Measurements from ENCODE around the gene GPS1. TPM values are rescaled to one million over a fixed set of nuclear protein-coding genes. Genes with fewer than 3 reads are reported as not detected.
A peak's percentile ranks its signal among the peaks of the same experiment; 100 is the strongest.

The GPS1 gene
- total and polyA plus RNA-seq, 10 of the 15 experiments (the other 5 are each of a cell fraction or from before 2014, with no cell fraction given), result 2.2 to 146 (median 77.7) TPM

DNA sequence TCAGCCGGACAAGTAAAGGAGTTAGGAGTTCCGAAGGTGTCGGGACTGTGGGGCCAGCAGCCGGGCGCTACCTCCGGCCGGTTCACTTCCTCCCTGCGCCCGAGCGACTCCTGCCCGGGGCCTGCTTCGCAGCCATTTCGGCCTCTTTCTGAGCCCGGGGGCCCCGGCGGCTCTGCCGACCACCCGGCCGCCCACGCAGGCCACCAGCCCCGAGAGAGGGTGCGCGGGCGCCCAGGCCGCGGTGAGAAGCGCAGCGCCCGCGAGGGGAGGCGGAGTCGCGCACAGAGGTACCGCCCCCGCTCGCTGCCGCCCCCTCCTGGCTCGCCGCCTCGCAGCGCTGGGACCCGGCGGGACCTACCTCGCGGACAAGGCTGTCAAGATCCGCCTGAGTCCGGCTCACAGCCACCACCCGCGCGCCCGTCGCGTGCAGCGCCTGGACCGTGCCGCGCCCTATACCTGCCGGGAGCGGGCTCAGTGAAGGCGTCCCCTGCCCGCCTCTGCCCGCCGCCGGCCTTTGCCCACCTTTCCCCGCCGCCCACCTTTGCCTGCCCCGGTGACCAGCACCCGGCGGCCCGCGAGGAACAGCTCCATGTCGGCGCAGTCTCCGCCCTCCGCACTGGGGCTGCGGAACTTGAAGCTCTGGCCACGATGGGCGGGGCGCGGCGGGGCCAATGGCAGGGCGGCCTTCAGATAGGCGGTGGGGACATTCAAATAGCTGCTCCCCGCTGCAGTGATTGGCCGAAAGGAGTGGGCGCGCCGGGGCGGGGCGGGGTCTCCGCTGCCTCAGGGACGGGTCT is 14.4 kb upstream of the GPS1 start, which contains the start of gene DCXR:
Gene DCXR (minus strand): TSS at position 606 of the 797 bp plus-strand sequence. CDS start 15 bp downstream, at position 591.
- peak; percentile 96 for FAIRE-seq
- no peaks in the 10 kb centered on the region for H3K27me3 ChIP-seq (replicated peaks in 1 of 2; ENCODE audit: control insufficient read depth in 2 of 2, insufficient read depth in 2 of 2, low read length in 1 of 2)
- no peaks in the 10 kb centered on the region for H3K9me3 ChIP-seq (replicated peaks; ENCODE audit: control insufficient read depth, insufficient read depth, low read length)
- H3K36me3 ChIP-seq (ENCODE audit: control insufficient read depth in 2 of 2, insufficient read depth in 2 of 2, low read length in 1 of 2), result no peaks in the 10 kb centered on the region; a peak in 2 of 4 replicates
- H3K4me1 ChIP-seq (ENCODE audit: control insufficient read depth, insufficient read depth, low read length), result peaks cover 10% of the 10 kb centered on the region
- ChIA-PET CTCF (interaction anchor here (0.5 to 1.9 kb wide), 19 partner anchors 9 to 597 kb away, joined by 3 to 30 read pairs (median 4); partner anchors contain the start of genes CENPX, GPS1, LRRC45 and RFNG), POLR2A (interaction anchor here (0.5 to 1.5 kb wide), 20 partner anchors 10 to 412 kb away, joined by 3 to 13 read pairs (median 3); partner anchors contain the start of genes CENPX, FASN, LRRC45 and MRPL12), RAD21 (ENCODE audit: unreplicated experiment) (interaction anchor here (0.7 to 2.4 kb wide), 8 partner anchors 13 to 118 kb away, joined by 3 to 13 read pairs (median 4); partner anchors contain the start of genes CENPX, FASN and LRRC45), SMC1A (ENCODE audit: uncharacterized antibody, unreplicated experiment) (interaction anchor here (0.5 to 1.4 kb wide), 7 partner anchors 10 to 178 kb away, joined by 3 to 7 read pairs (median 3); partner anchors contain the start of genes CENPX, DUS1L and LRRC45)
- DNase-seq (ENCODE audit: low read depth, low spot score), result peak; percentile 72
- H3K27ac ChIP-seq (ENCODE audit: control insufficient read depth, insufficient read depth), result peak within 1 kb of the TSS; percentile 89
- in situ Hi-C loops (cut with MboI) (loop anchor here (5.0 kb wide), 1 partner anchor 120 kb away; no protein-coding TSS in a partner anchor), intact Hi-C loops (cut with micrococcal nuclease; ENCODE audit: unreplicated experiment) (loop anchor here (5.0 kb wide), 1 partner anchor 60 kb away; the partner anchor contains the start of gene FASN)
- peak within 1 kb of the TSS; percentile 93 for H2AFZ ChIP-seq (ENCODE audit: control insufficient read depth, low read depth, low read length)
- under 1% methylated on average over 91 of the region's 92 CpGs for WGBS (ENCODE audit: insufficient coverage, insufficient replicate concordance, low lambda C conversion rate, missing lambda C conversion rate)
- peak; percentile 98 for ATAC-seq
- no peaks in the 10 kb centered on the region for H4K20me1 ChIP-seq (ENCODE audit: control insufficient read depth, insufficient read depth)
- BruUV-seq (replicated peaks), result no TSS peak
- H3K79me2 ChIP-seq (ENCODE audit: control insufficient read depth, insufficient read depth, low read length), result peaks cover 5% of the 10 kb centered on the region
- peak within 1 kb of the TSS; percentile 78 for H3K9ac ChIP-seq (ENCODE audit: control insufficient read depth, insufficient read depth, low read length)
- peak within 1 kb of the TSS; percentile 89 for H3K4me2 ChIP-seq (ENCODE audit: control insufficient read depth, insufficient read depth)
- H3K4me3 ChIP-seq, result peak within 1 kb of the TSS; percentile 81
- no peak for TF ChIP-seq ELK1 (IDR thresholded peaks at IDR 0.05; ENCODE audit: low read depth, low read length)
- 0 out of 2 replicates have a peak, but pooled peaks have one; percentile 67 for TF ChIP-seq ZNF24 (IDR thresholded peaks at IDR 0.05)
- TF ChIP-seq BCL11A (IDR thresholded peaks at IDR 0.05; ENCODE audit: low read depth, low read length), result no peak
- no peak for TF ChIP-seq HCFC1 (IDR thresholded peaks at IDR 0.05; ENCODE audit: low read length)
- TF ChIP-seq TCF7 (IDR thresholded peaks at IDR 0.05; ENCODE audit: borderline replicate concordance), result no peak
- 0 out of 2 replicates have a peak, but pooled peaks have one; percentile 48 for TF ChIP-seq ZSCAN29 (IDR thresholded peaks at IDR 0.05)
- peak; percentile 66 for TF ChIP-seq KLF5 (IDR thresholded peaks at IDR 0.05; ENCODE audit: partially characterized antibody)
- TF ChIP-seq IRF5 (IDR thresholded peaks at IDR 0.05; ENCODE audit: borderline replicate concordance), result no peak
- TF ChIP-seq NBN (IDR thresholded peaks at IDR 0.05), result peak; percentile 89
- no peak for TF ChIP-seq JUNB (IDR thresholded peaks at IDR 0.05)
- TF ChIP-seq BCLAF1 (IDR thresholded peaks at IDR 0.05), result no peak
- TF ChIP-seq, protein P1, sequence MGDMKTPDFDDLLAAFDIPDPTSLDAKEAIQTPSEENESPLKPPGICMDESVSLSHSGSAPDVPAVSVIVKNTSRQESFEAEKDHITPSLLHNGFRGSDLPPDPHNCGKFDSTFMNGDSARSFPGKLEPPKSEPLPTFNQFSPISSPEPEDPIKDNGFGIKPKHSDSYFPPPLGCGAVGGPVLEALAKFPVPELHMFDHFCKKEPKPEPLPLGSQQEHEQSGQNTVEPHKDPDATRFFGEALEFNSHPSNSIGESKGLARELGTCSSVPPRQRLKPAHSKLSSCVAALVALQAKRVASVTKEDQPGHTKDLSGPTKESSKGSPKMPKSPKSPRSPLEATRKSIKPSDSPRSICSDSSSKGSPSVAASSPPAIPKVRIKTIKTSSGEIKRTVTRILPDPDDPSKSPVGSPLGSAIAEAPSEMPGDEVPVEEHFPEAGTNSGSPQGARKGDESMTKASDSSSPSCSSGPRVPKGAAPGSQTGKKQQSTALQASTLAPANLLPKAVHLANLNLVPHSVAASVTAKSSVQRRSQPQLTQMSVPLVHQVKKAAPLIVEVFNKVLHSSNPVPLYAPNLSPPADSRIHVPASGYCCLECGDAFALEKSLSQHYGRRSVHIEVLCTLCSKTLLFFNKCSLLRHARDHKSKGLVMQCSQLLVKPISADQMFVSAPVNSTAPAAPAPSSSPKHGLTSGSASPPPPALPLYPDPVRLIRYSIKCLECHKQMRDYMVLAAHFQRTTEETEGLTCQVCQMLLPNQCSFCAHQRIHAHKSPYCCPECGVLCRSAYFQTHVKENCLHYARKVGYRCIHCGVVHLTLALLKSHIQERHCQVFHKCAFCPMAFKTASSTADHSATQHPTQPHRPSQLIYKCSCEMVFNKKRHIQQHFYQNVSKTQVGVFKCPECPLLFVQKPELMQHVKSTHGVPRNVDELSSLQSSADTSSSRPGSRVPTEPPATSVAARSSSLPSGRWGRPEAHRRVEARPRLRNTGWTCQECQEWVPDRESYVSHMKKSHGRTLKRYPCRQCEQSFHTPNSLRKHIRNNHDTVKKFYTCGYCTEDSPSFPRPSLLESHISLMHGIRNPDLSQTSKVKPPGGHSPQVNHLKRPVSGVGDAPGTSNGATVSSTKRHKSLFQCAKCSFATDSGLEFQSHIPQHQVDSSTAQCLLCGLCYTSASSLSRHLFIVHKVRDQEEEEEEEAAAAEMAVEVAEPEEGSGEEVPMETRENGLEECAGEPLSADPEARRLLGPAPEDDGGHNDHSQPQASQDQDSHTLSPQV (IDR thresholded peaks at IDR 0.05), result peak; percentile 48; the same call in 1 of the 2 replicates
